OCI-LY3 (cell line): ENCODE measurements around the gene ROBO1.

Experiments
- EZH2phosphoT487 ChIP-seq: fragments of 200-600 bp; shearing (Covaris generic); IDR thresholded peaks from 2 replicates; pipeline ENCODE4 v1.6.1; 2018; ENCODE audit warnings: antibody characterized with exemption, mixed run types, low read depth
- TF ChIP-seq, protein P1 (sequence below): fragments of 200-600, 300-600 bp; sonication (generic); IDR thresholded peaks from 2 replicates; pipeline ENCODE4 v1.5.1; 2014; ENCODE audit warnings: antibody characterized with exemption, low read length, low read depth

DNA sequence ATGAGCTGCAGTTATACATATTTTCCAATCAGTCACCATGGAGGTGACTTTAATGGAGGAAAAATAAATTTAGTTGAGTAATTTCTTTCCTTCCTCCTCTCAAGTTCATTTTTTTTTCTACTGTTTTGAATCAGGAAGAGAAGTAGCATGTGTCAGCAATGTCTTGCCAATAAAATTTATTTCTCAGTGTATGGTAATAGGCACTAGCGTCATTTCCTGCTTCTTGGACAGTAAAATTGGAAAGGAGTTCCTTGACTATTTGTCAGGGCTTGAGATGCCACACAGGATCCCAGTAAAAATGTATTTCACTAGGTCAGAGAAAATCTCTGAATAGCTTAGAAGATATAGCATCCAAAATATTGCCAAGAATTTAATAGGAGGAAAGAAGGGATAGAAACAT lies 605.9 kb downstream of the ROBO1 start:
- TF ChIP-seq, protein P1, sequence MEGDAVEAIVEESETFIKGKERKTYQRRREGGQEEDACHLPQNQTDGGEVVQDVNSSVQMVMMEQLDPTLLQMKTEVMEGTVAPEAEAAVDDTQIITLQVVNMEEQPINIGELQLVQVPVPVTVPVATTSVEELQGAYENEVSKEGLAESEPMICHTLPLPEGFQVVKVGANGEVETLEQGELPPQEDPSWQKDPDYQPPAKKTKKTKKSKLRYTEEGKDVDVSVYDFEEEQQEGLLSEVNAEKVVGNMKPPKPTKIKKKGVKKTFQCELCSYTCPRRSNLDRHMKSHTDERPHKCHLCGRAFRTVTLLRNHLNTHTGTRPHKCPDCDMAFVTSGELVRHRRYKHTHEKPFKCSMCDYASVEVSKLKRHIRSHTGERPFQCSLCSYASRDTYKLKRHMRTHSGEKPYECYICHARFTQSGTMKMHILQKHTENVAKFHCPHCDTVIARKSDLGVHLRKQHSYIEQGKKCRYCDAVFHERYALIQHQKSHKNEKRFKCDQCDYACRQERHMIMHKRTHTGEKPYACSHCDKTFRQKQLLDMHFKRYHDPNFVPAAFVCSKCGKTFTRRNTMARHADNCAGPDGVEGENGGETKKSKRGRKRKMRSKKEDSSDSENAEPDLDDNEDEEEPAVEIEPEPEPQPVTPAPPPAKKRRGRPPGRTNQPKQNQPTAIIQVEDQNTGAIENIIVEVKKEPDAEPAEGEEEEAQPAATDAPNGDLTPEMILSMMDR = no peak
- TF ChIP-seq EZH2phosphoT487 = no peak
